Astrocyte of the spinal cord (primary cell): Measurements from ENCODE around the gene ZNF32.

Source experiments
- DNase-seq: peaks from one replicate; pipeline ENCODE4 v3.0.0; 2011; ENCODE audit warnings: low read depth, low spot score
- H3K4me3 ChIP-seq: 2 replicates; pipeline ENCODE4 v1.5.1; 2011; ENCODE audit warnings: low read depth, mild to moderate bottlenecking, low read length, moderate library complexity
- CTCF ChIP-seq: IDR thresholded peaks from 2 replicates; pipeline ENCODE4 v1.5.1; 2012; ENCODE audit warnings: low read depth, mild to moderate bottlenecking, low read length, inconsistent platforms
- in situ Hi-C: cut with HindIII; loops from 2 replicates; pipeline ENCODE4 v1.10.0; 2017; ENCODE audit warnings: low sequenced_read_pairs

ZNF32 gene

GRCh38 chr10:43667317-43667731 lies 18.6 kb upstream of the ZNF32 start:
- TF ChIP-seq CTCF: peak; percentile 50
- H3K4me3 ChIP-seq: no peak overlapping the region
- DNase-seq: peak; percentile 12
- in situ Hi-C loops: no loop called here

- no peak overlapping the region for H3K4me3 ChIP-seq
- no peak for TF ChIP-seq CTCF
- DNase-seq: no peak
- in situ Hi-C loops: no loop called here
Measured at GRCh38 chr10:43666552-43666951, 17.9 kb upstream of the ZNF32 start.

GRCh38 chr10:43665054-43665453 lies 16.4 kb upstream of the ZNF32 start:
- no peak for TF ChIP-seq CTCF
- H3K4me3 ChIP-seq: no peak overlapping the region
- in situ Hi-C loops: no loop called here
- no peak for DNase-seq

- no peak for TF ChIP-seq CTCF
- DNase-seq: no peak
- H3K4me3 ChIP-seq: no peak overlapping the region
- in situ Hi-C loops: no loop called here
Measured at GRCh38 chr10:43658227-43658626, 9.5 kb upstream of the ZNF32 start.

GRCh38 chr10:43655311-43655710 lies 6.6 kb upstream of the ZNF32 start:
- no peak for TF ChIP-seq CTCF
- in situ Hi-C loops: no loop called here
- H3K4me3 ChIP-seq: no peak overlapping the region
- DNase-seq: no peak

DNA sequence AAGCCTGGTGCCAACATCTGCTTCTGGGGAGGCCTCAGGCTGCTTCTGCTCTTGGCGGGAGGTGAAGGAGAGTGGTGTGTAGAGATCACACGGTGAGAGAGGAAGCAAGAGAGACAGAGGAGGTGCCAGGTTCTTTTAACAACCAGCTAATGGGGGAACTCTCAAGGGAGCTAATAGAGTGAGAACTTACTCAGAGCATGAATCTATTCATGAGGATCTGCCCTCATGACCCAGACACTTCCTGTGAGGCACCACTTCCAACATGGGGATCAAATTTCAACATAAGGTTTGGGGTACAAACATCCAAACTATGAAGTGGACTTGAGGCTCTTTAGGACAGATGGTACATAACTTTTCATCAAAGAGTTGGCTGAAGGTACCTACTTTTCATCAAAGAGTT lies 5.1 kb upstream of the ZNF32 start:
- DNase-seq: no peak
- no peak for TF ChIP-seq CTCF
- H3K4me3 ChIP-seq: no peak overlapping the region
- in situ Hi-C loops: no loop called here

DNA sequence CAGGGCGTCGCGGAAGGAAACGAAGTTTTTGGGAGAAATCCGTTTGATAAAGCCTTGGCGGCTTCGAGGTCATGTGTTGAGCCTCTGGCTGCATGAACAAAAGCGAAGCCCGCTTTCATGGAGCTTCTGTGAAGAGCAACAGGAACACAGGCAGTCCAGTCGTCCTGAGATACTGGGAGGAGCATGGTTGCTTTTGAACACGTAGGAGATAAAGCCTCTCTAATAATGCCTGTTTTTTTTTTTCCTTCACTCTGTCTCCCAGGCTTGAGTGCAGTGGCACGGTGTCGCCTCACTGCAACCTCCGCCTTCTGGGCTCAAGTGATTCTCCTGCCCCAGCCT lies 473 bp upstream of the ZNF32 start:
- no peak for TF ChIP-seq CTCF
- no peak for DNase-seq
- H3K4me3 ChIP-seq: peak overlapping the region; percentile 55
- in situ Hi-C loops: no loop called here
